HG03060 (cell line): ENCODE measurements around the gene DBR1.
"Not testable (repeated sequence)": the region's sequence is repeated elsewhere in the genome, so short reads cannot be mapped to it uniquely, and the experiment has no call there.

Source experiments
- ATAC-seq: cut with Tn5 transposase; IDR thresholded peaks from one replicate; pipeline ENCODE4 v1.9.1; 2021; ENCODE audit warnings: low read depth, moderate number of reproducible peaks; ENCODE audit not compliant: unreplicated experiment

Gene DBR1

DNA sequence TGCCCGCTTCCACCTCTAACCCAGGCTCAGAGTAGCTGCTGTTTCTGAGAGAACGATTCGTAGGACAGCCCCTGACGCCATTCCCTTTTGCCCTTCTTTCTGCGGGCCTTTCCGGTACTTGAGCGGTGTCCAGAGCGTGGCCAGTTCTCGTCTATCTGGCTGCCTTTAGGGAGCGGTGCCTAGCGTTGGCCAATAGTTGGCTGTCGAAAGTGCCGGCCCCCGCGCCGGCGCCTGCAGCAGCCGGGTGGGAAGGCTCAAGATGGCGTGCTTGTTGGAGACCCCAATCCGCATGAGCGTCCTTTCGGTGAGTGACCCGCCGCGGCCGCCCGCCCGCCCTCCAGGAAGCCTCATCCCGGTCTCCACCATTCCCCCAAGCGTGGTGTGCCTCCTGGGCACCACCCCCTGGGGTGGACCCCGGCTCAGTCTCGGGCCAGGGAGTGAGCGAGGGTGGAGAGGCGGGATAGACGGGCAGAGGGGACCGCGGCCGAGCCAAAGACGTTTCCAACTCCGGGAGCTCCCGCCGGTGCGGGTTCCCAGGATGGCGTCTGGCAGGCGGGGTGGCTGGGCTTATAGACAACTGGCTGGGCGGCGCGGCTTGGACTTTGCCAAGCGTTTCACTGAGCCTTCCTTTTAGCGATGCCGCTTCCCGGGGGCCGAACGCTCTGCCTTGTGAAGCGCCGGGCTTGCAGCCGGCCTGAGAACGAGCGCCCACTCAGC, 12.7 kb upstream of the DBR1 start, which contains the start of gene ARMC8:
Gene ARMC8 (plus strand): TSS at position 6 of the 717 bp plus-strand sequence. CDS start 254 bp downstream, at position 260.
- peak; percentile 24 for ATAC-seq

DNA sequence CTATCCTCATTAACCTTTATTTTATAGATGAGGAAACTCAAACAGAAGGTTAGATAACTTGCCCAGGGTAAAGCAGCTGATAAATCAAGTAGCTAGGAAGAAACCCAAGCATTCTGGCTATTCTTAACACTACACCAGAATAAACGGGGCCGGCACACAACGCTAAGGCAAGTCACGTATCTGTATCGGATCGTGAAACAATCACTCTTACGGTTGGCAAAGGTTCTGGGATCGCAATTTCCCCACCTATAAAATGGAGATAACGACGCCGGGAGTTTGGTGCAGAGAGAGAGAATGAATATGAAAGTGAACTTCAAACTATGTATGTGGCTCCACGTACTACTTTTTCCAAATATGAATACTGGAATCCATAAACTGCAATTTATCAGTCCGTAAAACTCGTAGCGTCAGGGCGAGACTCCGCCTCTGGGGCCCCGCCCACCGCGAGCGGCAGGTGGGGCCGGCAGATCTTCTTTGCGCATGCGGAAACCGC, 12.1 kb upstream of the DBR1 start:
- peak; percentile 86 for ATAC-seq

DNA sequence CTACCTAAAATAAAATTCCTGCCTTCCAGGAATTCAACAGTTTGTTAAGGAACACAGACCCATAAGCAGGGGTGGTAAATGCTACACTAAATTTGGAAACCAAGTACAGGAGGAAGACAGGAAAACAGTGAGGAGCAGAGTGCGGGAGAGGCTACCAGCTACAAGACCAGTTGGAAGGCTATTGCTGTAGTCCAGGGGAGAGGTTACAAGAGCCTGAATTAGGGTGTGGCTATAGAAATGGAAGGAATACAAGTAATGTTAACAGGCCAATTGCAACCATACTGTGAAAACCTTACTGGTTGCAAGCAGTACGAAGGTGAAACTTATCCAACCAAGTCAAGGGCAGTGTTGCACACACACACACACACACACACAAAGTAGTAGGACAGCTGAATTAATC, 11.5 kb upstream of the DBR1 start:
- ATAC-seq: no peak

DNA sequence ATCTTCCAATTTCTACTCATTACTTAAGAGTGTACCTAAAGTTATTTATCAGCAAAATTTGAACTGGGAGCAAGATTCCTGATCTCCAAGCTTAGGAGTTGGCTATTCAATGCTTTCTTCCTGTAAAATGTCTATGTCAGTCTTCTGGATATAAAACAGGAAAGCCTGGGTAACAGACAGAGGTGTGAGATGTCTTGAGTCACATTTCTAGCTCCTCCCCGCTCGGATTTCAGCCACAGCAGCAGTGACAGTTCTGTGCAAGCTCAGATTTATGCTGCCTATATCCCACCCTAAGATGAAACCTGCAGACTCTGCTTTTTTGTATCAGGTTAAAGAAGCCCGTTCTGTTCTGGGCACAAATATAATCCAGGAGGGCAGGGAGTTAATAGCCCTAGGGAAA, 10.3 kb upstream of the DBR1 start:
- ATAC-seq: no peak

DNA sequence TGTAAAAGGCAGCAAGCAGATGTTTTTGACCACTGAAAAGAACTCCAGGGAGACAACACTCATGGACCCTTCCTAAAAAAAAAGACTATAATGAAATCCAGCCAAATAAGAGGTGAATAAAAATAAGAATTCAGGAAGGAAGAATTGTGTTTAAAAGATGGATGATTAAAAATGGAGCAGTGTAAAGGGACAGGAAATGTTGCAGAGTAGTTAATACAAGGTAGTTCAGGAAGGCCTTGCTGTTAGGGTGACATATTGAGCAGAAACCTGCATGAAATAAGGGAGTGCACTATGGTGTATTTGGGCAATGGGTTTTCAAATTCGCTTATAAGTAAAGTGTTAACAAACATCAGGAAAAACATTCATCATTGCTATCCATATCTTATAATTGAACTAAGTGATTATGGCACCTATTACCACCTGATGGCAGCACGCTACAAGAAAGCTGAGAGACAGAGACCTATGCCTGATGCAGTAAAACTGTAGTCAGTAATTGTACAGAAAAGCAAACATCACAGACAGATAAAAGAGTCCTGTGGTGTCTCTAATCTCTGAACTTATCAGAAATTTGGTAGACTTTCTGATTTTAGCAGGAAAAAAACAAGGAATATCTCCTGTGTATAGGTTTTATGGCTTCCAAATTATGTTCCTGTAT, 5.8 kb upstream of the DBR1 start:
- ATAC-seq: no peak

DNA sequence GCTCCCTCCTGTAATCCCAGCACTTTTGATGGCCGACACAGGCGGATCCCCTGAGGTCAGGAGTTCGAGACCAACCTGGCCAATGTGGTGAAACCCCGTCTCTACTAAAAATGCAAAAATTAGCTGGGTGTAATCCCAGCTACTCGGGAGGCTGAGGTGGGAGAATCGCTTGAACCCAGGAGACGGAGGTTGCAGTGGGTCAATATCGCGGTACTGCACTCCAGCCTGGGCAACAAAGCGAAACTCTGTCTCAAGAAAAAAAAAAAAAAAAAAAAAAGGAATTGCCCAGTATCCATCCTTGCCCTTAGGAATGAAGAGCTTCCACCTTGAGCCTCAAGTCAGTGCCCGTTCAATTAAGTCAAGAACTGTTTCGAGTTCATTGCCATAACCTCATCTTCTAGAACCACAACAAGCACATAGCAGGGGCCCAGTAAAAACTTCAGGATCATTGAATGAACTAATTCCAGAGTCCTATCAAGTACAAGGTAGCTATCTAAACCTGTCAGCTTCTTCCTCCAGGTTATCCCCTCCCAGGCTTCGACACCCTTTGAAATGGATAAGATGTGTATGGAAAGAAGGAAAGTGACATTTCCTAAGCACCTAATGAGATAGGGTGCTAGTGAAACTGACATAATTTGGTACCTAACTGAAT, 826 bp downstream of the DBR1 start:
- ATAC-seq: no peak

DNA sequence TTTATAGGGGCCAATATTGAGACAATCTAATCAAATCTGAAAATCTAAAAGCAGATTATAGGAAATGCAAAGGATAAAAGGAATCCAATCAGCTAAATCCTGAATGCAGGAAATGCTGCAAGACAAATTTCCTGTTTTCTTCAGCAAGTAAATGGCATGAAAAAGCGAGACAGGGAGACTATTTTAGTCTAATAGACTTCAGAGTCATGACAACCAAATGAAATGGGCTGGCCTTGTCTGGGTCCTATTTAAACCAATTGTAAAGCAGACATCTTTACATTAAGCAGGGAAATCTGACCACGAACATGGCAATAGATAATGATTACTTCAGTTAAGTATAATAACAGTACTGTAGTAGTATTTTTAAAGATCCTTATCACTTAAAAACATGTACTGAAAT, 2.1 kb downstream of the DBR1 start:
- ATAC-seq: no peak

DNA sequence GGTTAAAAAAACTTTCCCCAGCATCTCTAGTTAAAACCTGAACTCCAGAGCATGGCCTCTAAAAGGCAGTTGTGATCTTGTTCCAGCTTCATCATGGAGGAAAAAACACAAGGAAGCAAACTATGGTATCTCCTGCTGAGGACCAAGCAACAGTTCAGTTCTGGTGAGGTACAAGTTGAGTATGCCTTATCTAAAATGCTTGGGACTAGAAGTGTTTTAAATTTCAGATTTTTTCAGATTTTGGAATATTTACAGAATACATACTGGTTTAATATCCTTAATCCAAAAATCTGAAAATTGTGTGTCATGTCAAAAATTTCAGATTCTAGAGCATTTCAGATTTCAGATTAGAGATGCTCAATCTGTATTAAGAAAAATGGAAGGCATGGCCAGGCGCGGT, 9.7 kb downstream of the DBR1 start:
- ATAC-seq: no peak

DNA sequence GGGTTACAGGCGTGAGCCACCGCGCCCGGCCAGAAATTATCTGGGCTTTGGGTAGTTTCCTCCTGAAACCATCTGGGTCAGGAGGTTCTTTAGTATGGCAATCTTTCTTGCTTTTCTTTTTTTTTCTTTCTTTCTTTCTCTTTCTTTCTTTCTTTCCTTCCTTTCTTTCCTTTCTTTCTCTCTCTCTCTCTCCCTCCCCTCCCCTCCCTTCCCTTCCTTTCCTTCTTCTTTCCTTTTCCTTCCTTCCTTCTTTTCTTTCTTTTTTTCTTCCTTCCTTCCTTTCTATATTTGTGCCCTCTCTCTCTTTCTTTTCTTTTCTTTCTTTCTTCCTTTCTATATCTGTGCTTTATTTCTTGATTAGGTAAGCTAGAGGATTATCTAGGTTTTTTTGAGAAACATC, 17.0 kb downstream of the DBR1 start:
- no peak for ATAC-seq

DNA sequence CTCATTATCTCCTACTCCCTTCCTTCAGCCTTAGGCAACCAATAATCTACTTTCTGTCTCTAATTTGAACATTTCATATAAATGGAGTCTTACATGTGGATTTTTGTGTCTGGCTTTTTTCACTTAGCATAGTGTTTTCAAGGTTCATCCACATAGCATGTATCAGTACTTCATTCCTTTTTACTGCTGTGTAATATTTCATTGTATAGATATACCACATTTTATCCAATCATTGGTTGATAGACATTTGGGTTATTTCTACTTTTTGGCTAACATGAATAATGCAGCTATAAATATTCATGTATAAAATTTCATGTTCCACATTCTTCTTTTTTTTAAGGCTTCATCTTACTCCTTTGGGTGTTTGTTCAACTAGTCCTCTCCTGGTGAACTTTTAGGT, 20.2 kb downstream of the DBR1 start:
- ATAC-seq: no peak

DNA sequence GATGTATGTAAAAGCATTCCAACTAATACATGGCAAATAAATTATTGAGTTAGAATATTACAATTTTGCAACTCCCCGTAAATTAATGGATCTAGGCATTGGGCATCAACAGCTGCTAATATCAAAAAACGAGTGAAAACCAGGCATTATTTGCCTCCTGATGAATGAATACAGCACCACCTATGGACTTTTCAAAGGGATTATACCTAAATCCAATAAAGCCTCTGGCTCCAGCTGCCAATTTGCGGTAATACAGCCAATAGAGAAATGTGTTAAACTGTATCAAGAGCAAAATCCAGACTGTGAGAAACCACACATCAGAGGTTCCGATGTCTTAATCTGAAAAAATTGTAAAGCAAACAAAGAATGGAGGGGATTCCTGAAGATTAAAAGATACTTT, 26.2 kb downstream of the DBR1 start:
- ATAC-seq: no peak

DNA sequence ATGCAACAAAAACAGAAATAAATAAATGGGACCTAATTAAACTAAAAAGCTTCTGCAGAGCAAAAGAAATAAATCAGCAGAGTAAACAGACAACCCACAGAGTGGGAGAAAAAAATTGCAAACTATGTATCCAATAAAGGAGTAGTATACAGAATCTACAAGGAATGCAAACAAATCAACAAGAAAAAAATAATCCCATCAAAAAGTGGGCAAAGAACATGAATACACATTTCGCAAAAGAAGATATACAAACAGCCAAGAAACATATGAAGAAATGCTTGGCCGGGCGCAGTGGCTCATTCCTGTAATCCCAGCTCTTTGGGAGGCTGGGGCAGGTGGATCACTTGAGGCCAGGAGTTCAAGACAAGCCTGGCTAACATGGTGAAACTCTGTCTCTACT, 32.5 kb downstream of the DBR1 start:
- ATAC-seq: not testable (repeated sequence)

DNA sequence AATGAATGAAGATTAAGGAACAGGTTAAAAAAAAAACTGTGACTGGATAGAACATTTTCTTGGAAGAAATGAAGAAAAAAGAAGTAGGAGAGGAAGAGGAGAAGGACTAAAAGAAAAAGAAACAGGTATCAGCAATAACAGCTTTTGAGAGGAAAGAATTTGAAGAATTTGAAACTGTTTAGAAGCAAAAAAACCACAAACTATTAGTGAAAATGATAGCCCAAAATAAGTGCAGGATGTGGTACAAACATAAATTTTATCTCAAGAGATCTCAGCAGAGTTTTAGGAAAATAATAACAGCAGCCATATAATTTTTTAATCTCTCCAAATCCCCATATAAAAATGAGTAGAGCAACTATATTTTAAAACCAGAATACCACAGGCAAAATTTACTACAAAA, 33.8 kb downstream of the DBR1 start:
- no peak for ATAC-seq

DNA sequence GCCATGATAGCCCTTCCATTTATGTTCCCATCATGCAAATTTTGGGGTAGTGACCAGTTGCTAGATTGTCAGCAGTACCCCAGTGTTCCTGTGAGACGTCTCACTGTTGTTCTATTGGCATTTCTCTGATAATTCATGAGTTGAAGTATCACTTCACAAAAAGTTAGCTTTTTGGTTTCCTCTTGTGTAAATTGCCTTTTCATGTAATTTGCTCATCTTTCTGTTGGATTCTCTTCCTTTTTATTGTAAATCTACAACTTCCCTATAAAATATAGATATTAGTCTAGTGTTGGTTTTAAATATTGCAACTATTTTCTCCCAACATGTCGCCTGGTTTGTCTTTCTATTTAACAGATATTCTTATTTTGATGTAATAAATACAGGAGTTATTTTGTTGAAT, 35.0 kb downstream of the DBR1 start:
- no peak for ATAC-seq

DNA sequence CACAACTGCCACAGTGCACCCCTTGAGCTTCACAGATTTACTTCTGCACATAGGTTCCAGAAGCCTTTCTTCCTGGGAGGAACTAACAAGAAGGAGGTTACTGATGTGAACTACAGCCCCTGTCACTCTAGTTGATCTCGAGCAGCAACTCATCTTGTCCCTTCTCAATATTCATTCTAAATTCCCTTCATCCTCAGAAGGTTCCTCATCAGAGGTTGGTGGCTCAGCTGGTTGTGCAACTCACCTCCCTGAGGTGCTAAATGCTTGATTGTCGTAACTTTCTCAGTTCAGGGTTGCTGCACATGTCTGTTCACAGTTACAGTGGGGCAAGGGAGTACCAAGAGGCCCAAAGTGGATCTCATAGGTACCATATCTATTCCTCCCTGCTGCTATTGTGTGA, 36.9 kb downstream of the DBR1 start:
- ATAC-seq: no peak

DNA sequence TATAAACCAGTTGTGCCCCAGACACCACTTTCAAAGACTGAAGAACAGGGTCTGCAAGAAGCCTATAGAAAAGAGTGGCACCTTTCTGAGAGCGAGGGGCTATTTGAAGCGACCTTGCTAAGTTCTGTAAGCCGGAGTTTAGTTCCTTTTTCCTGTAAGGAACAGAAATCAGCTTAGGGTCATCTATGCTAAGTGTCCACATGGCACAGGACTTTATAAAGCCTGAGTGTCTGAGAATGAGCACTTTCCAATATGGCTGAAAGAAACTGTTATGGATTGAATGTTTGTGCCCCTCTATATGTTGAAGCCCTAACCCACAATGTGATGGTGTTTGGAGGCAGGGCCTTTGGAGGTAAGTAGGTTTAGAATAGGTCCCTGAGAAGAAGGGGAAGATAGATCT, 38.5 kb downstream of the DBR1 start:
- no peak for ATAC-seq

DNA sequence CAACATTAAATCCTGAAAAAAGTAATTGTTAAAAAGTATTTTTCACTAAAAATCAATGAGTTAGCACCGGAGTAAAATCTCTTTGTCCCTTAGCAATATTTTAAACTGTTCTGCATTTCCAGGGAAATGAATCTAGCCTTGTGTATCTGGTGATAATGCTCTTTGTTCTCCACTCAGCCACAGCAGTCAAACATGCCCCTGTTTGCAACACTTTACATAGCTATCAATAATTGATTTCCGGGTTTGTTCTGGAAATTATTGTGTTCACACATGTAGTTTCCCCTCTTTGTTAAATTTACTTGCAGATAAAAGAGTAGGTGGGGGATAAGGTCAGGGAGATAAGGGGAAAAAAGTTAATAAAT, 38.9 kb downstream of the DBR1 start:
- no peak for ATAC-seq

DNA sequence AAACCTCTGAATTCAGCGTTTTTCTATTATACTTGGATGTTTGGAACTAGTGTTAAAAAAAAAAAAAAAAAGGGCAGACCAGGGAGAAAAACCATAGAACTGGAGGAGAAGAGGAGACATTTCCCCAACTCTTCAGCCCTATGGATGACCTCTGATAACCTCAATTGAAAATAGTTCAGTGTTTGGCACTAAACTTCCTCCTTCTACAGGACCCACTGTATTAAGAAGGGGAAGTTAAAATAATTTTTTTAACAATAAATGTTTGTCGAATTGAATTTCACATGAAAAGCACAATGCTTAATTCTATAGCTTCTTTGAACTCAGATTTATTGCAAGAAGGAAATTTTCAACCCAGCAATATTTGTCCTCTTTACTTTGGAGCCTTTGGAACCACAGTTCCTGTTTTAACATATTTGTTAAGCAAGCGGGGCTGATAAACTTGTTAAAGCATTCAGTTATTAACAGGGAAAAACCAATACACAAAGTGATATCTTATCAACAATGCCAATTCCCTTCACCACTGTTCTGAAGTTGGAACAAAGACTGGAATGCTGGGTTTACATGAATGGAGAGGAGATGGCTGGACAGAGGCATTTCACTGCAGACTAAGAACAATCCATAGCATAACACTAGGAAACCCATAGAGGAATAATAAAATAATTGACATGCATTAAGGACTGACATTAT, 39.4 kb downstream of the DBR1 start:
- ATAC-seq: no peak

DNA sequence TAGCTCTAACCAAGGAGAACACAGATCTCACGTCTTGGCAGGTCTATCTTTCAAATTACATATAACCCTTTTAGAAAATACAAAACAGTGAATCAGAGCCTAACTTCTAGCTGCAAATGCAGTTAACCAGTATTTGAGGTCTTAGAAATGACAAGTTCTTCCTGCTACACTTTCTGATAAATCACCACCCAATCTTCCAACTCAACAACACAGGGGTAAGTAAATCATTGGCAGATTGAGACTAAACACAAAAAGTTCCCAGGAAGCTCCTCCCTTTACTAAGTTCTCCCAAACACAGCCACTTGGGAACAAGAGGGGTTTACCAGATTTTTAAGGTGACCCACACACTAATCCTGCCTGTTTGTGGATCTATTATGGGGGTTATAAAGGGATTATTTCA, 42.5 kb downstream of the DBR1 start, which contains the start of gene A4GNT:
Gene A4GNT (minus strand): TSS at position 152 of the 400 bp plus-strand sequence. CDS start 1,134 bp downstream, outside the sequence.
- ATAC-seq: no peak

DNA sequence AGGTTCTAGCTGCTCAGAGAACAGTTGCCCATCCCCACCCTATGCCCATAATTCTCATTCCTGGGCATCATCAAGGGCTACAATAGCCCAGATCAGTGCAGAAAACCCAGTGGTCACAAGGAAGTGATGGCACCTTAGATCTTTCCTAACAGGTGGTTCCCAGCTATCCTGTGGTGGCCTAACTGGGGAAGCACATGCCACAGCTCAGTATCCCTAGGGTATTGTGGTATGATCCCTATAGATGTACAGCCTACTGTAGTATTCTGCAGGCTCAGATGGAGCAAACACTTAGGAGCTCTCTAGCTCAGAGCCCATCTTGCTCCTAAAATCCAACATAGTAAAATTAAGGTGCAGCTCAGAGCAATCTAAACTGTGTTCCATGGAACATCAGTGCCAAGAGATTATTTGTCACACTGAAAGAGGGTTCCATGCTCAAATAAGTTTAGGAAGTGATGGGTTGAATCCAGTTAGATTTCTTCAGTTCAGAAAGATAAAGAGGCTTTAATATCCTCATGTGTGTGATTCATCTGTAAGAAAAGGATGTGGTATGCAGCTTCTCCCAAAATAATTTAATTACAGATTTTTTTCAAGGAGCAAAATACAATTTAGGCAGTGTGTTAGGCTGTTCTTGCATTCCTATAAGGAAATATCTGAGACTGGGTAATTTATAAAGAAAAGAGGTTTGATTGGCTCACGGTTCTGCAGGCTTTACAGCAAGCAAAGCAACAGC, 46.9 kb downstream of the DBR1 start:
- ATAC-seq: no peak
